Measurements from ENCODE around the gene KDM8. TPM values are rescaled to one million over a fixed set of nuclear protein-coding genes. Genes with fewer than 3 reads are reported as not detected.
"Not testable (repeated sequence)": the region's sequence is repeated elsewhere in the genome, so short reads cannot be mapped to it uniquely, and the experiment has no call there.

KDM8 gene
- total and polyA plus RNA-seq, 4 donors, result 2.6 to 7.0 (median 4.7) TPM

DNA sequence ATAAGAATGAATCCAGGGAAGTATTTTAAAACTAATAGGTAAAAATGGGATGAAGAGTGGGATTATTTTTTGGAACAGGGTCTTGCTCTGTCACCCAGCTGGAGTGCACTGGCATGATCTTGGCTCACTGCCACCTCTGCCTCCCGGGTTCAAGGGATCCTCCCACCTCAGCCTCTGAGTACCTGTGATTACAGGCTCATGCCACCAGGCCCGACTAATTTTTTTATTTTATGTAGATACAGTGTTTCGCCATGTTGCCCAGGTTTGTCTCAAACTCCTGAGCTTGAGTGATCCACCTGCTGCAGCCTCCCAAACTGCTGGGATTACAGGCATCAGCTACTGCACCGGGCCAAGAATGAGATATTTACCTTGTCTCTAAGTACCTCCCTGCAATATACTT lies 43.1 kb downstream of the KDM8 start:
- Histone ChIP-seq H3K9ac (ENCODE audit: insufficient read depth in 1 of 2, low read length in 2 of 2) (no peak overlapping the region), H3K27me3 (ENCODE audit: control insufficient read depth in 3 of 3, insufficient read depth in 3 of 3, low read length in 2 of 3) (no peaks in the 10 kb centered on the region), H3K27ac (ENCODE audit: low read depth in 1 of 2, low read length in 1 of 2) (no peak overlapping the region), H3K4me3 (no peak overlapping the region), H3K4me1 (ENCODE audit: control insufficient read depth in 5 of 5, insufficient read depth in 5 of 5, low read length in 5 of 5) (peaks cover 0 to 49% (median 28%) of the 10 kb centered on the region in 5 donors), H3K36me3 (ENCODE audit: control insufficient read depth in 4 of 4, insufficient read depth in 4 of 4, low read length in 4 of 4) (no peaks in the 10 kb centered on the region), H3K9me3 (ENCODE audit: control insufficient read depth in 4 of 4, insufficient read depth in 3 of 4, low read length in 3 of 4) (no peaks in the 10 kb centered on the region)
- DNase-seq (no peak), ATAC-seq (ENCODE audit: insufficient read depth, low FRiP score) (no peak)
- TF ChIP-seq, protein P1, sequence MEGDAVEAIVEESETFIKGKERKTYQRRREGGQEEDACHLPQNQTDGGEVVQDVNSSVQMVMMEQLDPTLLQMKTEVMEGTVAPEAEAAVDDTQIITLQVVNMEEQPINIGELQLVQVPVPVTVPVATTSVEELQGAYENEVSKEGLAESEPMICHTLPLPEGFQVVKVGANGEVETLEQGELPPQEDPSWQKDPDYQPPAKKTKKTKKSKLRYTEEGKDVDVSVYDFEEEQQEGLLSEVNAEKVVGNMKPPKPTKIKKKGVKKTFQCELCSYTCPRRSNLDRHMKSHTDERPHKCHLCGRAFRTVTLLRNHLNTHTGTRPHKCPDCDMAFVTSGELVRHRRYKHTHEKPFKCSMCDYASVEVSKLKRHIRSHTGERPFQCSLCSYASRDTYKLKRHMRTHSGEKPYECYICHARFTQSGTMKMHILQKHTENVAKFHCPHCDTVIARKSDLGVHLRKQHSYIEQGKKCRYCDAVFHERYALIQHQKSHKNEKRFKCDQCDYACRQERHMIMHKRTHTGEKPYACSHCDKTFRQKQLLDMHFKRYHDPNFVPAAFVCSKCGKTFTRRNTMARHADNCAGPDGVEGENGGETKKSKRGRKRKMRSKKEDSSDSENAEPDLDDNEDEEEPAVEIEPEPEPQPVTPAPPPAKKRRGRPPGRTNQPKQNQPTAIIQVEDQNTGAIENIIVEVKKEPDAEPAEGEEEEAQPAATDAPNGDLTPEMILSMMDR (IDR thresholded peaks at IDR 0.05; ENCODE audit: control extremely low read depth, extremely low read depth), result no peak
- WGBS, 2 donors, result 70 to 75% methylated on average over 4 of the region's 4 CpGs

DNA sequence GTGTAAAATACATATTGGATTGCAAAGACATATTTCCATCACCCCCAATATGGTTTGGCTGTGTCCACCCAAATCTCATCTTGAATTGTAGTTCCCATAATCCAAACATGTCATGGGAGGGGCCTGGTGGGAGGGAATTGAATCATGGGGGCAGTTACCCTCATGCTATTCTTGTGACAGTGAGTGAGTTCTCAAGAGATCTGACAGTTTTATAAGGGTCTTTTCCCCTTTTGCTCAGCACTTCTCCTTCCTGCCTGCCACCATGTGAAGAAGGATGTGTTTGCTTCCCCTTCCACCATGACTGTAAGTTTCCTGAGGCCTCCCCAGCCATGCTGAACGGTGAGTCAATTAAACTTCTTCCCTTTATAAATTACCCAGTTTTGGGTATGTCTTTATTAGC lies 43.8 kb downstream of the KDM8 start:
- H3K27ac ChIP-seq (ENCODE audit: low read depth in 1 of 2, low read length in 1 of 2); DNase-seq; H3K36me3 ChIP-seq (ENCODE audit: control insufficient read depth in 4 of 4, insufficient read depth in 4 of 4, low read length in 4 of 4); H3K9ac ChIP-seq (ENCODE audit: insufficient read depth in 1 of 2, low read length in 2 of 2); H3K9me3 ChIP-seq (ENCODE audit: control insufficient read depth in 4 of 4, insufficient read depth in 3 of 4, low read length in 3 of 4); H3K4me3 ChIP-seq; H3K27me3 ChIP-seq (ENCODE audit: control insufficient read depth in 3 of 3, insufficient read depth in 3 of 3, low read length in 2 of 3); ATAC-seq (ENCODE audit: insufficient read depth, low FRiP score): not testable (repeated sequence)
- peaks cover 0 to 43% (median 27%) of the 10 kb centered on the region in 5 donors for H3K4me1 ChIP-seq (ENCODE audit: control insufficient read depth in 5 of 5, insufficient read depth in 5 of 5, low read length in 5 of 5)
- WGBS, 2 donors, result 29 to 65% methylated on average over 1 of the region's 1 CpG

- no peaks in the 10 kb centered on the region for H3K9me3 ChIP-seq (ENCODE audit: control insufficient read depth in 4 of 4, insufficient read depth in 3 of 4, low read length in 3 of 4)
- TF ChIP-seq, protein P1 (IDR thresholded peaks at IDR 0.05; ENCODE audit: control extremely low read depth, extremely low read depth), result no peak
- peaks cover 0 to 1% (median 0%) of the 10 kb centered on the region in 4 donors for H3K36me3 ChIP-seq (ENCODE audit: control insufficient read depth in 4 of 4, insufficient read depth in 4 of 4, low read length in 4 of 4)
- H3K4me1 ChIP-seq (ENCODE audit: control insufficient read depth in 5 of 5, insufficient read depth in 5 of 5, low read length in 5 of 5), result peaks cover 0 to 33% (median 21%) of the 10 kb centered on the region in 5 donors
- no peak for DNase-seq
- no peak for ATAC-seq (ENCODE audit: insufficient read depth, low FRiP score)
- H3K9ac ChIP-seq (ENCODE audit: insufficient read depth in 1 of 2, low read length in 2 of 2), result no peak overlapping the region
- no peak overlapping the region for H3K4me3 ChIP-seq
- 92 to 96% methylated on average over 2 of the region's 2 CpGs for WGBS, 2 donors
- H3K27ac ChIP-seq (ENCODE audit: low read depth in 1 of 2, low read length in 1 of 2), result no peak overlapping the region
- H3K27me3 ChIP-seq (ENCODE audit: control insufficient read depth in 3 of 3, insufficient read depth in 3 of 3, low read length in 2 of 3), result no peaks in the 10 kb centered on the region
Measured at GRCh38 chr16:27248036-27248435, 44.7 kb downstream of the KDM8 start.

DNA sequence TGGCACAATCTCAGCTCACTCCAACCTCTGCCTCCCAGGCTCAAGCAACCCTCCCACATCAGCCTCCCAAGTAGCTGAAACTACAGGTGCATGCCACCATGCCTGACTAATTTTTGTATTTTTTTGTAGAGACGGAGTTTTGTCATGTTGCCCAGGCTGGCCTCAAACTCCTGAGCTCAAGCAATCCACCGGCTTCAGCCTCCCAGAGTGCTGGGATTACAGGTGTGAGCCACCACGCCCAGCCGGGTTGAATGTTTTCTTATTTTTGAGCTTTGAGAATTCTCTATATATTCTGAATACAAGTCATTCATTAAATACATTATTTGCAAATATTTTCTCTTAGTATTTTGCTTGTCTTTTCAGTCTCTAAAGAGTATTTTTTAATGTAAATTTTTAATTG lies 45.6 kb downstream of the KDM8 start:
- not testable (repeated sequence) for H3K36me3 ChIP-seq (ENCODE audit: control insufficient read depth in 4 of 4, insufficient read depth in 4 of 4, low read length in 4 of 4); H3K9me3 ChIP-seq (ENCODE audit: control insufficient read depth in 4 of 4, insufficient read depth in 3 of 4, low read length in 3 of 4); H3K9ac ChIP-seq (ENCODE audit: insufficient read depth in 1 of 2, low read length in 2 of 2); ATAC-seq (ENCODE audit: insufficient read depth, low FRiP score); DNase-seq; H3K27ac ChIP-seq (ENCODE audit: low read depth in 1 of 2, low read length in 1 of 2); H3K4me3 ChIP-seq; H3K27me3 ChIP-seq (ENCODE audit: control insufficient read depth in 3 of 3, insufficient read depth in 3 of 3, low read length in 2 of 3)
- peaks cover 3 to 28% (median 14%) of the 10 kb centered on the region in 5 donors for H3K4me1 ChIP-seq (ENCODE audit: control insufficient read depth in 5 of 5, insufficient read depth in 5 of 5, low read length in 5 of 5)
- whole genome bisulfite sequencing, 2 donors, result 97 to 99% methylated on average over 4 of the region's 4 CpGs
